ENCODE data around the gene TSHR.

- TF ChIP-seq CTCF (IDR thresholded peaks at IDR 0.05): no peak
- TF ChIP-seq EP300 (IDR thresholded peaks at IDR 0.05): no peak
- TF ChIP-seq POLR2A (IDR thresholded peaks at IDR 0.05): no peak
These were observed 135.7 kb downstream of the TSHR start for GRCh38 chr14:81091139-81091538.
